Astrocyte (in vitro differentiated cells and primary cell): ENCODE measurements around the gene LRIG1. TPM values are rescaled to one million over a fixed set of nuclear protein-coding genes. Genes with fewer than 3 reads are reported as not detected.
A peak's percentile ranks its signal among the peaks of the same experiment; 100 is the strongest.

Experiments
- DNase-seq: peaks from one replicate; pipeline ENCODE4 v3.0.0-alpha.2; 2010; ENCODE audit warnings: low read depth
- FAIRE-seq: peaks from 2 replicates; lab custom pipeline; 2011; peaks lifted over from hg19 to GRCh38; lab: Jason Lieb, UNC
- H2AFZ ChIP-seq: 2 replicates; pipeline ENCODE4 v1.6.0; 2012; ENCODE audit warnings: low read depth, low read length, inconsistent platforms
- H3K27ac ChIP-seq: 2 replicates; pipeline ENCODE4 v1.5.1; 2011; ENCODE audit warnings: low read depth, low read length, inconsistent platforms
- H3K27me3 ChIP-seq: 2 replicates; pipeline ENCODE4 v1.6.0; 2011; ENCODE audit warnings: low read length, inconsistent platforms; ENCODE audit not compliant: insufficient read depth
- H3K36me3 ChIP-seq: 2 replicates; pipeline ENCODE4 v1.5.1; 2011; ENCODE audit warnings: low read length, inconsistent platforms; ENCODE audit not compliant: insufficient read depth
- H3K4me1 ChIP-seq: 2 replicates; pipeline ENCODE4 v1.5.1; 2011; ENCODE audit warnings: low read length, inconsistent platforms; ENCODE audit not compliant: insufficient read depth
- H3K4me2 ChIP-seq: 2 replicates; pipeline ENCODE4 v1.6.0; 2012; ENCODE audit warnings: low read length, inconsistent platforms
- H3K4me3 ChIP-seq: 2 replicates; pipeline ENCODE4 v1.5.1; 2011; ENCODE audit warnings: low read depth, mild to moderate bottlenecking, low read length, inconsistent platforms; ENCODE audit not compliant: insufficient read depth
- H3K79me2 ChIP-seq: 2 replicates; pipeline ENCODE4 v1.6.0; 2012; ENCODE audit warnings: mild to moderate bottlenecking, low read length, inconsistent platforms; ENCODE audit not compliant: insufficient read depth
- H3K9ac ChIP-seq: 2 replicates; pipeline ENCODE4 v1.6.0; 2012; ENCODE audit warnings: mild to moderate bottlenecking, low read length, inconsistent platforms
- H3K9me3 ChIP-seq: 2 replicates; pipeline ENCODE4 v1.5.1; 2012; ENCODE audit warnings: low read depth, mild to moderate bottlenecking, low read length, inconsistent platforms; ENCODE audit not compliant: insufficient read depth
- H4K20me1 ChIP-seq: 2 replicates; pipeline ENCODE4 v1.6.0; 2012; ENCODE audit warnings: low read length, inconsistent platforms; ENCODE audit not compliant: insufficient read depth
- H3K27ac Mint-ChIP-seq: one replicate; pipeline ENCODE4 v1.8.0; 2021; ENCODE audit warnings: mild to moderate bottlenecking, mixed read lengths; ENCODE audit not compliant: unreplicated experiment
- H3K27me3 Mint-ChIP-seq: one replicate; pipeline ENCODE4 v1.8.0; 2021; ENCODE audit warnings: low read depth, mixed read lengths; ENCODE audit not compliant: unreplicated experiment
- H3K36me3 Mint-ChIP-seq: one replicate; pipeline ENCODE4 v1.8.0; 2021; ENCODE audit warnings: low read depth, mixed read lengths; ENCODE audit not compliant: unreplicated experiment
- H3K4me1 Mint-ChIP-seq: one replicate; pipeline ENCODE4 v1.8.0; 2021; ENCODE audit warnings: low read depth, mixed read lengths; ENCODE audit not compliant: unreplicated experiment
- H3K4me3 Mint-ChIP-seq: one replicate; pipeline ENCODE4 v1.8.0; 2021; ENCODE audit warnings: mild to moderate bottlenecking, moderate library complexity, mixed read lengths; ENCODE audit not compliant: unreplicated experiment
- H3K9me3 Mint-ChIP-seq: one replicate; pipeline ENCODE4 v1.8.0; 2021; ENCODE audit warnings: mild to moderate bottlenecking, mixed read lengths; ENCODE audit not compliant: unreplicated experiment
- EZH2 ChIP-seq: IDR thresholded peaks from 2 replicates; pipeline ENCODE4 v1.6.1; 2012; ENCODE audit warnings: mild to moderate bottlenecking, low read length, inconsistent platforms; ENCODE audit not compliant: insufficient read depth
- total RNA-seq: library from RNA; stranded (reverse); gene quantifications from 2 replicates; pipeline ENCODE4 v1.2.1, GENCODE V29; 2021
- TF ChIP-seq, protein P1 (sequence below): IDR thresholded peaks from 2 replicates; pipeline ENCODE4 v1.5.1; 2011; ENCODE audit warnings: low read depth, mild to moderate bottlenecking, inconsistent platforms, low read length, moderate library complexity; ENCODE audit not compliant: insufficient read depth

The LRIG1 gene
- total RNA-seq, 1 donor from 2014 or later = 39.7 TPM

DNA sequence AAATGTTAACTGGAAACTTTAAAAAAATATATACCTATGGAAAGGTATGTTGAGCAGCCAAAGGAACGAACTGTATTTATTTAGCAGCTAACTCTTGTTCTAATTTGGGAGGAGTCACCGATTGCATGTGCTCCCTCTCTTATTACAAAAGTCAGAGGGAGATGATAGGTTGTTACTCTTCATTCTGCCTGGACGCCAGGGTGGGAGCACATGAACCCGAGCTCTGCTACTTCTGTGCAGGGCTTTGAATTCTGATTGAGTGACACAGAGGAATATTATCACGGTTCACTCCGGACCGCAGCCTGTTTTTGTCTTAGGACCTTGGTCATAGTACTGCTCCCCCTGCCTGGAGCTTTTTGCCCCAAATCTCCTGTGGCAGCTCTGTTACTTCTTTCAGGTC lies 36.9 kb upstream of the LRIG1 start:
- H3K27ac ChIP-seq = no peak overlapping the region

GRCh38 chr3:66536791-66537190 lies 36.0 kb upstream of the LRIG1 start:
- Histone ChIP-seq H3K9me3 (no peaks in the 10 kb centered on the region), H3K36me3 (no peaks in the 10 kb centered on the region), H4K20me1 (no peaks in the 10 kb centered on the region), H3K27me3 (no peaks in the 10 kb centered on the region), H2AFZ (no peak overlapping the region), H3K4me2 (no peak overlapping the region), H3K9ac (no peak overlapping the region), H3K79me2 (no peaks in the 10 kb centered on the region), H3K4me1 (no peaks in the 10 kb centered on the region), H3K4me3 (no peak overlapping the region), H3K27ac (no peak overlapping the region)
- no peak overlapping the region for H3K4me3 Mint-ChIP-seq
- H3K4me1 Mint-ChIP-seq = no peaks in the 10 kb centered on the region
- DNase-seq = no peak
- peaks cover 2% of the 10 kb centered on the region for H3K9me3 Mint-ChIP-seq
- no peaks in the 10 kb centered on the region for H3K36me3 Mint-ChIP-seq
- no peak for TF ChIP-seq EZH2
- TF ChIP-seq, protein P1, sequence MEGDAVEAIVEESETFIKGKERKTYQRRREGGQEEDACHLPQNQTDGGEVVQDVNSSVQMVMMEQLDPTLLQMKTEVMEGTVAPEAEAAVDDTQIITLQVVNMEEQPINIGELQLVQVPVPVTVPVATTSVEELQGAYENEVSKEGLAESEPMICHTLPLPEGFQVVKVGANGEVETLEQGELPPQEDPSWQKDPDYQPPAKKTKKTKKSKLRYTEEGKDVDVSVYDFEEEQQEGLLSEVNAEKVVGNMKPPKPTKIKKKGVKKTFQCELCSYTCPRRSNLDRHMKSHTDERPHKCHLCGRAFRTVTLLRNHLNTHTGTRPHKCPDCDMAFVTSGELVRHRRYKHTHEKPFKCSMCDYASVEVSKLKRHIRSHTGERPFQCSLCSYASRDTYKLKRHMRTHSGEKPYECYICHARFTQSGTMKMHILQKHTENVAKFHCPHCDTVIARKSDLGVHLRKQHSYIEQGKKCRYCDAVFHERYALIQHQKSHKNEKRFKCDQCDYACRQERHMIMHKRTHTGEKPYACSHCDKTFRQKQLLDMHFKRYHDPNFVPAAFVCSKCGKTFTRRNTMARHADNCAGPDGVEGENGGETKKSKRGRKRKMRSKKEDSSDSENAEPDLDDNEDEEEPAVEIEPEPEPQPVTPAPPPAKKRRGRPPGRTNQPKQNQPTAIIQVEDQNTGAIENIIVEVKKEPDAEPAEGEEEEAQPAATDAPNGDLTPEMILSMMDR = no peak
- no peaks in the 10 kb centered on the region for H3K27me3 Mint-ChIP-seq
- FAIRE-seq = no peak
- no peak overlapping the region for H3K27ac Mint-ChIP-seq

More for the DNA sequence above, 36.9 kb upstream of the LRIG1 start:
- Mint-ChIP-seq H3K9me3 (peaks cover 2% of the 10 kb centered on the region), H3K4me3 (no peak overlapping the region), H3K27me3 (no peaks in the 10 kb centered on the region), H3K27ac (no peak overlapping the region), H3K36me3 (no peaks in the 10 kb centered on the region), H3K4me1 (no peaks in the 10 kb centered on the region)
- Histone ChIP-seq H4K20me1 (no peaks in the 10 kb centered on the region), H3K4me1 (no peaks in the 10 kb centered on the region), H2AFZ (peak overlapping the region; percentile 23), H3K79me2 (no peaks in the 10 kb centered on the region), H3K9me3 (no peaks in the 10 kb centered on the region), H3K9ac (no peak overlapping the region), H3K4me3 (no peak overlapping the region), H3K27me3 (no peaks in the 10 kb centered on the region), H3K4me2 (no peak overlapping the region), H3K36me3 (no peaks in the 10 kb centered on the region)
- DNase-seq (no peak), FAIRE-seq (no peak)
- TF ChIP-seq, protein P1 = no peak
- no peak for TF ChIP-seq EZH2

DNA sequence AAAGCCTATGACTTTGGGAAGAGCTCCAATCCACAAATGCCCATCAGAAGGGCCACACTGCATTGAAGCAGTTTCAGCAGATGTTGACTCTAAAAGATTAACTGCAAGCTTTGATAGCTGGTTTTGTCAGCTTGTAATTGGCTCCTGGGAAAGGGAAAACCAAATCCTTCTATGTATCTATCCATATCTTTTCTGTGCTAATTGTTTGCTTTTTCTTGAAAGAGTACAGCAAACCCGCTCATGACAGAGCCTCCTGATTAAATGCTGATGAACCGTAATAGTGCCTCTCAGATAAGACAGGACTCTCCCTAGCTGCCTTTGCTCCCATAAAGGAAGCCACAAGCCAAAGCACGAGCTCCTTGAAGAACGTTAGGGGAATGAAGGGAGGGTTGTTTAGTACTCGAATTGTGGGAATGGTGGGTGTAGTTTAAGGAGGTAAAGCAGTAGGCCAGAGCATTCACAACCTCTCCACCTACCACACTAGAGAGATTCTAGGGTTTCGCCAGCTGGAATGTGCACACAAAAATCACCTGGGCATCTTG lies 33.6 kb upstream of the LRIG1 start:
- H4K20me1 ChIP-seq = no peaks in the 10 kb centered on the region
- no peaks in the 10 kb centered on the region for H3K36me3 Mint-ChIP-seq
- H3K79me2 ChIP-seq = no peaks in the 10 kb centered on the region
- DNase-seq = no peak
- no peak overlapping the region for H3K9ac ChIP-seq
- FAIRE-seq = no peak
- no peaks in the 10 kb centered on the region for H3K4me1 Mint-ChIP-seq
- TF ChIP-seq EZH2 = no peak
- TF ChIP-seq, protein P1 = no peak
- H3K4me3 Mint-ChIP-seq = no peak overlapping the region
- H3K27me3 ChIP-seq = no peaks in the 10 kb centered on the region
- peaks cover 2% of the 10 kb centered on the region for H3K9me3 Mint-ChIP-seq
- no peak overlapping the region for H3K4me2 ChIP-seq
- no peak overlapping the region for H3K4me3 ChIP-seq
- H3K36me3 ChIP-seq = no peaks in the 10 kb centered on the region
- H3K9me3 ChIP-seq = no peaks in the 10 kb centered on the region
- no peaks in the 10 kb centered on the region for H3K27me3 Mint-ChIP-seq
- H3K4me1 ChIP-seq = no peaks in the 10 kb centered on the region
- no peak overlapping the region for H2AFZ ChIP-seq
- H3K27ac ChIP-seq = no peak overlapping the region
- no peak overlapping the region for H3K27ac Mint-ChIP-seq
